ENCODE results near the gene LIX1.

DNA sequence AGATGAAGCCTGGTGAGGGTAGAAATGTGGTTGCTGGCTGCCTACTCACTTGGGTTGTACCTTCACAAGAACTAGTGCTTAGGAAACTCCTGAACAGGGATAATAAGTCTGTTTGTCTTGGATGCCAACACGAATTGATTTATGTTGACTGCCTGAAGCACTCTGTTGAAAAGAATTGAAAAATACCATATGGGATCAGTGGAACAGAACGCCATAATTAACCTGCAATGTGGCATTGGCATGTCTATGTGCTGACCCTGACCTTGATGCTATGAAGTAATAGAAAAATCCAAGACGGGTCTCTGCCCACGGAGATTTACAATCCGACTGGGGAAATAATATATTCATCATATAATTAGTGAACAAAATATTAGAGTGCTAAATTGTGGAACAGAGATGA is 10.5 kb downstream of the LIX1 start:
- no peak for TF ChIP-seq CTCF (IDR thresholded peaks at IDR 0.05)
- TF ChIP-seq, protein P1, sequence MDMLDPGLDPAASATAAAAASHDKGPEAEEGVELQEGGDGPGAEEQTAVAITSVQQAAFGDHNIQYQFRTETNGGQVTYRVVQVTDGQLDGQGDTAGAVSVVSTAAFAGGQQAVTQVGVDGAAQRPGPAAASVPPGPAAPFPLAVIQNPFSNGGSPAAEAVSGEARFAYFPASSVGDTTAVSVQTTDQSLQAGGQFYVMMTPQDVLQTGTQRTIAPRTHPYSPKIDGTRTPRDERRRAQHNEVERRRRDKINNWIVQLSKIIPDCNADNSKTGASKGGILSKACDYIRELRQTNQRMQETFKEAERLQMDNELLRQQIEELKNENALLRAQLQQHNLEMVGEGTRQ (CRISPR knock-in tag; IDR thresholded peaks at IDR 0.05), result no peak
- no peak for TF ChIP-seq TP53 (CRISPR knock-in tag; IDR thresholded peaks at IDR 0.05)
- TF ChIP-seq PREB (CRISPR knock-in tag; IDR thresholded peaks at IDR 0.05; ENCODE audit: borderline replicate concordance), result no peak
- no peak for TF ChIP-seq CREB1 (CRISPR knock-in tag; IDR thresholded peaks at IDR 0.05)
